HG02798 (cell line): ENCODE data around the gene SDF2L1.
A peak's percentile ranks its signal among the peaks of the same experiment; 100 is the strongest.
"Not testable (repeated sequence)": the region's sequence is repeated elsewhere in the genome, so short reads cannot be mapped to it uniquely, and the experiment has no call there.

ENCODE experiments used
- ATAC-seq: cut with Tn5 transposase; IDR thresholded peaks from one replicate; pipeline ENCODE4 v1.9.1; 2021; ENCODE audit warnings: mild to moderate bottlenecking; ENCODE audit not compliant: unreplicated experiment, poor library complexity

The SDF2L1 gene

DNA sequence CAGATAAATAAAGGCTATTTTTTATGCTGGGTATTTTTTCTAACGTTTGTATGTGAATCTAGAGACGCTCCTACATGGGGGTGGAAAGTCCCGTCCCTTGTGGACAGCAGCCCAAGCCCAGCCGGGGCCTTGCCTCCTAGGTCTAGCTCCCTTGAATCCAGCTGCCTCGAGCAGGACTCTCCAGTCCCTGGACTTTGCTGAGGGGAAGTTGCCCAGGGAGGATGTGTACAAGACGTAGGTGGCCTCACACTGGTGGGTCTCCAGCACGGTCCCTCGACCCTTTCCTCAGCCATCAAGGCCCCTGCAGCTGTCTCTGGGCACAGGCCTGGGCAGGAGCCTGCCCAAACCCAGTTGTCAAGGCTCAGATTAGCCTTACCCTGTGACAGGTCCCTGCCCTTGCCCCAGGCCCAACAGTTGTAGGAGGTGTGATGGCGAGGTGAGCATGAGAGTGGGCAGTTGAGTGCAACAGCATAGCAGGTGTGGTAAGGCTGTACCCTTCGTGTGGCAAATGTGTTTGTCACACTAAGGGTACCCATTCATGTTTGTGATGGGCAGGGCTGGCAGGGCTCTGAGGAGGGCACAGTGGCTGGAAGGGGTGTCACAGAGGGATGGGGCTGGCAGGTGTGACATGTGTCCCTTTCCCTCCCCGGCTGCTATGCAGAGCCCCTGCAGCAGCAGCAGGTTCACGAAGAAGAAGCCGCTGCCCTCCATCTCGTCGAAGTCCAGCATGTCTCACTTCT lies 6.2 kb upstream of the SDF2L1 start:
- ATAC-seq: no peak

DNA sequence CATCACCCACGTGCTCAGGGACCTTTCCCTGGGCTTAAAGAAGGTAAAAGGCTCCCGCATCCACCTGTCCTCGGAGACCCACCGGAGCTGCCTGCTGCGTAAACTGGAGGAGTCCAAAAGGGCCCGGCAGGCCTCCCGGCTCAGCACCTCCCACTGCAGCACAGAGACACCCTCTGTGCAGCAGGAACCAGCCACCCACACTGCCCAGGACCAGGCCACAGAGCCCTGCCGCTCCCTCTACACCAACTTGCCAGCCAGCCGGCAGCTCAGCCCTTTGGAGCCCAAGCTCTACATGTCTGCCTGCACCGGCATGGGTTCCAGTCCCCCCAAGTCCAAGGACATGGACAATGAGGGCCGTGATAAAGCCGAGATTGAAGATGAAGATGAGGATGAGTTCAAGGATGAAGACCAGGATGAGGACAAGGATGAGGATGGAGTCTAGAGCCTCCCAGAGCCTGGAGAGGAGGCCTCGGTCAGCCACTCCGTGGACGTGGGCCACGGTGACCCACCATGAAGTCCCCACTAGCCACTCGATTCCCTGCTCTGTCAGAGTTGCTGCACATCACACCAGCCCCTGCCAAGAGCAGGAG lies 5.4 kb upstream of the SDF2L1 start:
- ATAC-seq: no peak

DNA sequence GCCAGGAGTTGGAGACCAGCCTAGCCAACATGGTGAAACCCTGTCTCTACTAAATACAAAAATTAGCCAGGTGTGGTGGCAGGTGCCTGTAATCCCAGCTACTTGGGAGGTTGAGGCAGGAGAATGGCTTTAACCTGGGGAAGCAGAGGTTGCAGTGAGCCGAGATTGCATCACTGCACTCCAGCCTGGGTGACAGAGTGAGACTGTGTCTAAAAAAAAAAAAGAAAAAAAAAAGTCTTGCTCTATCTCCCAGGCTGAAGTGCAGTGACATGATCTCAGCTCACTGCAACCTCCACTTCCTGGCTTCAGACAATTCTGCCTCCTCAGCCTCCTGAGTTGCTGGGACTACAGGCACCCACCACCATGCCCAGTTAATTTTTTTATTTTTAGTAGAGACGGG lies 4.7 kb upstream of the SDF2L1 start:
- not testable (repeated sequence) for ATAC-seq

DNA sequence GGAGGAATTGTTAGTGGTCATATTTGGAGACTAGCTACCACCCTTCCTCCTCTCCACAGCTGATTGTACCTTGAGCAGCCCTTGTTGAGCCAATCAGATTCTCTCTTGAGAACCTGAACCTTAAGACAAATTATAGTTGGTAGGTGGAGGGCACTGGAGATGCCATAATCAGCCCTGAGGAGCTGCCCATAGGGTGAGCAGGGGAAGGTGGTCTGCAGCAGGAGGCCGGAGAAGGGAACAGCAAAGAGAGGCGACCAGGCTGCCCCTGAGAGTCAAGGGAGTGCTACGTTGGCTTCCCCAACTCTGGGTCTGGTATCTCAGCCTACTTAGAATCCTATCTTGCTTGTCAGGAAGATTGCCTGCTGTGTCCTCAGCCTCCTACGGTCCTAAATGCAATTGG lies 2.7 kb upstream of the SDF2L1 start:
- ATAC-seq: no peak

DNA sequence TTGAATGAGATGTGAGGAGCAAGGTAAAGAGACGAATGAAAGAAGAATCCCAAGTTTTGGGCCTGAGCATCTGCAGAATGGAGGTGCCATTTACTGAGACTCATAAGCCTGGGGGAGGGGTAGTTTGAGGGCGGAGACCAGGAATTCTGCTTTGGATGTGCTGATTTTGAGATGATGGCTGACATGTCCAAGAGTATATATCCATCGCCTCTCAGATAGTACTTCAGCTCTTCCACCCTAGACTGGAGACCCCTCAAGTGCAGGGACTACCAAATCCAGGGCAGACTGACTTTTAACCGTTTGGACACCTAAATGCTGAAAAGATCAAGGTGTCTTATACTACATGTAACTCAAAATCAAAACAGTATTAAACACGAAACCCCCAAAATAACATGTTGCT lies 1.3 kb upstream of the SDF2L1 start:
- ATAC-seq: no peak

DNA sequence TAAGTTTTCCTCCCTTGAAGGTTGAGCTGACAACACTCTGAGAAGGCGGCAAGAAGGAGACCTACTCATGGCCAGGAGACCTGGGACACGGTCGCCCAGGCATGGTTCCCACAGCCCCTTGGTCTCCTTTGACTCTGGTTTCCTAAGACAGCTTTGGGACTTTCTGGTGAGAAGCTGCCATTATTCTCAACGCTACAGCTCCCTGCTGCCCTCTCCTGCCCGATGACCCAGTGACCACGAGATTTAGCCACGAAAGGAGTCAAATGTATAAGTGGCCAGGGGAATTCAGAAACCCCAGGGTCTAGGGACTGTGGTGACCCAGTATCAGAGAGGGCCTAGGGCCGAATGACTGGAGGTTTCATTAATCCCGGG lies 699 bp upstream of the SDF2L1 start:
- peak; percentile 6 for ATAC-seq

DNA sequence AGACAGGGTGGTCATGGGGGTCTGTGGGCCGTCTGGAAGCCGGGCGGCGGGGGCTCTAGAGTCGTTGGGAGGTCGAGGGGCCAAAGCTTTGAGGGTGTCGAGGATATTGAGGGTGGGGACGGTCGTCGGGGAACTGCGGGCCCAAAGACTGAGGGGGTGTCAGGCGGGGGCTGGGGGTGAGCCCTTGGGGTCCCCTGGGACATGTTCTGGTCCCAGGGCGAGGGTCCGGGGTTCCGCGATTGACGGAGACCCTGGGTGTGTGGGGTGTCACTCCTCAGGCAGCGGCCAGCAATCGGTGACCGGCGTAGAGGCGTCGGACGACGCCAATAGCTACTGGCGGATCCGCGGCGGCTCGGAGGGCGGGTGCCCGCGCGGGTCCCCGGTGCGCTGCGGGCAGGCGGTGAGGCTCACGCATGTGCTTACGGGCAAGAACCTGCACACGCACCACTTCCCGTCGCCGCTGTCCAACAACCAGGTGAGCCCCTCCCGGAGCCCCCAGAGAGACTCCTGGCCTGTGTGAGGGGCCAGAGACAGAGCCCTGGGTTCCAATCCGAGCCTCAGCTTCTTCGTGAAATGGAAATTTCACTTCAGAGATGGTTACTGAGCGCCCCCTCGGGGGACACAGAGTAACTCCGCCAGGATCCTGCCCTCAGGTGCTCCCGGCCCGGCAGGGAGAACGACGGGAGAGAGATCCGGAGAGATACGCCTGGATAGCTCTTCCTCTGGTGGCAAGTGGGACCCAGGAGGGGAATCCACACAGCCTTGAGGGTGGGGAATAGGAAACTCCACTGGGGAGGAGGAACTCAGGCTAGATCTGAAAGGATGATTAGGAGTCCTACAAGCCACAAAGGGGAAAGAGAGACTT lies 714 bp downstream of the SDF2L1 start:
- ATAC-seq: peak; percentile 16

DNA sequence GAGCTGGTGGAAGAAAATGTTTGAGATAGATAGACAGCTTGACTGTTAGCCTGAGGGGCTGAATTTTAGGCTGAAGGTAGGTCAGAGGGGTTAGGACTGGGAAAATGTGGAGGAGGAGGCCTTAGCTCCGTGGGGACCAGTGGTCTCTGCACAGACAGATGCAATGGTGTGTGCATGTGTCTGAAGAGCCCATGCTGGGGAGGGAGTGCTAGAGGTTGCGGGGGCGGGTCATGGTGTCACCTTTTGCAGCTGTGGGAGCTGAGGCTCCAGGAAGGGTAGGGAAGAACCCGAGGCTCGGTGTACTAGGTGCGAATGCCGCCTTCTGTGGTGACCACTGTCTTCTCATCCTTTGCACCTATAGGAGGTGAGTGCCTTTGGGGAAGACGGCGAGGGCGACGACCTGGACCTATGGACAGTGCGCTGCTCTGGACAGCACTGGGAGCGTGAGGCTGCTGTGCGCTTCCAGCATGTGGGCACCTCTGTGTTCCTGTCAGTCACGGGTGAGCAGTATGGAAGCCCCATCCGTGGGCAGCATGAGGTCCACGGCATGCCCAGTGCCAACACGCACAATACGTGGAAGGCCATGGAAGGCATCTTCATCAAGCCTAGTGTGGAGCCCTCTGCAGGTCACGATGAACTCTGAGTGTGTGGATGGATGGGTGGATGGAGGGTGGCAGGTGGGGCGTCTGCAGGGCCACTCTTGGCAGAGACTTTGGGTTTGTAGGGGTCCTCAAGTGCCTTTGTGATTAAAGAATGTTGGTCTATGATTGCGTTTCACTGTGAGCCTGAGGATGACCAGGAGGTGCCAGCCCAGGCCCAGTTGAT lies 1.6 kb downstream of the SDF2L1 start:
- no peak for ATAC-seq

DNA sequence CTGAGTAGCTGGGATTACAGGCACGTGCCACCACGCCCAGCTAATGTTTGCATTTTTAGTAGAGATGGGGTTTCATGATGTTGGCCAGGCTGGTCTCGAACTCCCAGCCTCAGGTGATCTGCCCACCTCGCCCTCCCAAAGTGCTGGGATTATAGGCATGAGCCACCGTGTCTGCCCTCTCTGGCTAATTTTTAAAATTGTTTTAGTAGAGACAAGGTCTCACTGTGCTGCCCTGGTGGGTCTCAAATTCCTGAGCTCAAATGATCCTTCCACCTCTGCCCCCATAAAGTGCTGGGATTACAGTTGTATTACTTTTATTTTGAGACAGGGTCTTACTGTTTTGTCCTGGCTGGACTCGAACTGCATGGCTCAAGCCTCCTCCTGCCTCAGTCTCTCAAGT lies 3.4 kb downstream of the SDF2L1 start:
- ATAC-seq: not testable (repeated sequence)

DNA sequence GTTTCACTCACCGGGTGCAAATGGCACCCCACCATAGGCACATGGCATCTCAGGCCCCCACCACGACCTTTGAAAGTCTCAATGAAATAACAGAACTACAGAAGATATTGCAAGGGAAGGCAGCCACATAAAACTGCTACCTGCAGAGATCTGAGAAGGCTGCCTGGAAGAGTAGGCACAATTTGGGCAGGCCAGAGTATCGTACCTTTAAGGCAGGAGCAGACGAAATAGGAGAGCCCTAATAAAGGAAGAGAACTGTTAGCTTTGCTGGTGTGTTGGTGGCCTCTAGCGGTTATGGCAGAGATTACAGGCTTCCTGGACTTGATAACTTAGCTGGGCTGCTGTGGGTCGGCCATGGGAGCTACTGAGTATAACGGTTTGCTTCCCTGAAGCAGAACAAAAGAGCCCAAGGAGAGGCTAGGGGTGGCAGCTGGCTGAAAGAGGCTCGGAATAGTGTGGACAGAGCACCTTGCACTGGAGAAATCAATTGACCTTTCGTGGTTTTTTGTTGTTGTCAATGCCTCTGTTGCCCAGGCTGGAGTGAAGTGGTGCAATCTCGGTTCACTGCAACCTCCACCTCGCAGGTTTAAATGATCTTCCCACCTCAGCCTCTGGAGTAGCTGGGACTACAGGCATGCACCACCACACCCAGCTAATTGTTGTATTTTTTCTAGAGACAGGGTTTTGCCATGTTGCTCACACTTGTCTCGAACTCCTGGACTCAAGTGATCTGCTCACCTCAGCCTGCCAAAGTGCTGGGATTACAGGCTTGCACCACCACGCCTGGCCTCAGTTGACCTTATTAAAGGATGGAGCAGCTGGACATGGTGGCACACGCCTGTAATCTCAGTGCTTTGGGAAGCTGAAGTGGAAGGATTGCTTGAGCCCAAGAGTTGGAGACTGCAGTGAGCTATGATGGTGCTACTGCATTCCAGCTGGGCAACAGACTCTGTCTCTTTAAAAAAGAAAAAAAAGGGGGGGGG lies 4.8 kb downstream of the SDF2L1 start:
- no peak for ATAC-seq

DNA sequence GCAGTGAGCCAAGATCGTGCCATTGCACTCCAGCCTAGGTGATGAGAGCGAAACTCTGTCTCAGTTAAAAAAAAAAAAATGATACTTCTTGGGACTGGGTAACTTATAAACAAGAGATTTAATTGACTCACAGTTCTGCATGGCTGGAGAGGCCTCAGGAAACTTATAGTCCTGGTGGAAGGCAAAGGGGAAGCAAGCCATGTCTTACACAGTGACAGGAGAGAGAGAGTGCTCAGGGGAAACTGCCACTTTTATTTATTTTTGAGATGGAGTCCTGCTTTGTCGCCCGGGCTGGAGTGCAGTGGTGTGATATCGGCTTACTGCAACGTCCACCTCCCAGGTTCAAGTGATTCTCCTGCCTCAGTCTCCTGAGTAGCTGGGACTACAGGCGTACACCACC lies 8.2 kb downstream of the SDF2L1 start:
- no peak for ATAC-seq

DNA sequence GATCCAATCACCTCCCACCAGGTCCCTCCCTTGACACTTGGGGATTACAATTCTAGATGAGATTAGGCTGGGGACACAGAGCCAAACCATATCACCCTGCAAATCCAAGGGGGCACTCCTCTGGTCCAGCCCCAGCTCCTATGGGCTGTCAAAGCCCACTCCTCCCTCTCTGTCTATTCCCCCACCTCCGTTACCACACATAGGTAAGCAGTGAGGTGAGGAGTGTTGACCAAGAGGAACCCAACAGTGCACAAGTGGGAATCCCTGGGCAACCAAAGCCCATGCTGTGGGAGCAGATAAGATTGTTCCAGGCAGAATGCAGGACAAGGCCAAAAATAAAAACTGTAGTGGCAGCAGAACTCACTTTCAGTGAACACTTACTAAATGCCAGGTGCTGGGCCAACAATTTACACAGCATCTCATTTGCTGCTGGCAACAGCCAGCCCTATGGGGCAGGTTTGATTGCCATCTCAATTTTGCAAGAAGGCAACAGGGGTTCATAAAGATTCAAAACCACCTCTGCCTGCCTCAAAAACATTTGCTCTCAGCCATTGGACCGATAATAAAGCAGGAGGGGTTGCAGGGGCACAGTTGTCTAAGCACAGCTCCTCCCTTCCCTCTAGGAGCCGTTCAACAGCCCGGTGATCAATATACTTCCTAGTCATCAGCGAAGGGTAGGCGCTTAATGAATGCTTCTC lies 8.9 kb downstream of the SDF2L1 start:
- no peak for ATAC-seq

DNA sequence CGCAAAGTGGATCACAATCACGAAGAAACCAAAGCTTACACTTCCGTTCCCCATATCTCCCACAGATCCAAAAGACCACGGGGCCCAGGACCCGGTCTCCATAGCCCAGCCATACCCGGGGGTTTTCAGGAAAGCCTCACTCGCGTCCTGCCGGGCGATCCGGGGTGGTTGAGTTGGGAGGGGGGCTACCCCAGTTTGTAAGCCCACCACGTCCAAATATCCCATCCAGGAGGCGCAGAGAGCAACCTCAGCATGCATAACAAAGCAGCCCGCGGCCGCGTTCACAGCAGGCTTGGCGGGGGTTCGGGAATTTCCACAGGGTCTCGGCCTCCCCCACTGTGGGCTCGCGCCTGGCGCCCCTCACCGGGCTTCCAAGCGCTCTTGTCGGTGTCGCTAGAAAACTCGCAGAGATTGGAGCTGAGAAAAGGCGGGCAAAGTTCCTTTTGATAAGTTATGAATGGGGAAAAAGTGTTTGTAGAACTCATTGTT lies 9.5 kb downstream of the SDF2L1 start:
- peak; percentile 28 for ATAC-seq

DNA sequence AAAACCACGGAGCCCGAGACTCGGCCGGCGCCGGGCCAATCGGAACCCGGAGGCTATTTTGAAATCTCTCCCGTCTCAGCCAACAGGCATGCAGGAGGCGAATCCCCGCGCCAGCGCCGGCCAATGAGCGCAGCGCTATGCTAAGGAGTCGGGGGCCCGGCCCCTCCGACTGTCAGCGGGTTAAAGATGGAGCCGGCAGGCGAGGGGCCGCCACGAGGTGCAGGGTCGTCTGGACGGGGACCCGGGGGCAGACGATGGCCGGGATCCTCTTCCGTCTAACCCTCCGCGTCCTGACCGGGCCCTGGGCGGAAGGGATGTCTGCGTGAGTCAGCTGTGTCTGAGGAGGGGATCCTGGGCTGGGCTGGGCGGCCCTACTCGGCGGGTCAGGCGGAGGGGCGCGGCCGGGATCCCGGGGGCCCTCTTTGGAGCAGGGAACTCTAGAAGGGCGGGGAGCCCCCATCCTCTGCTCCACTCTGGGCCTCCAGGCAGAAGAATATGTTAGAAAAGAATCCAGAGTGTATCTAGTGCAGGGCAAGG lies 10.0 kb downstream of the SDF2L1 start:
- peak; percentile 94 for ATAC-seq

DNA sequence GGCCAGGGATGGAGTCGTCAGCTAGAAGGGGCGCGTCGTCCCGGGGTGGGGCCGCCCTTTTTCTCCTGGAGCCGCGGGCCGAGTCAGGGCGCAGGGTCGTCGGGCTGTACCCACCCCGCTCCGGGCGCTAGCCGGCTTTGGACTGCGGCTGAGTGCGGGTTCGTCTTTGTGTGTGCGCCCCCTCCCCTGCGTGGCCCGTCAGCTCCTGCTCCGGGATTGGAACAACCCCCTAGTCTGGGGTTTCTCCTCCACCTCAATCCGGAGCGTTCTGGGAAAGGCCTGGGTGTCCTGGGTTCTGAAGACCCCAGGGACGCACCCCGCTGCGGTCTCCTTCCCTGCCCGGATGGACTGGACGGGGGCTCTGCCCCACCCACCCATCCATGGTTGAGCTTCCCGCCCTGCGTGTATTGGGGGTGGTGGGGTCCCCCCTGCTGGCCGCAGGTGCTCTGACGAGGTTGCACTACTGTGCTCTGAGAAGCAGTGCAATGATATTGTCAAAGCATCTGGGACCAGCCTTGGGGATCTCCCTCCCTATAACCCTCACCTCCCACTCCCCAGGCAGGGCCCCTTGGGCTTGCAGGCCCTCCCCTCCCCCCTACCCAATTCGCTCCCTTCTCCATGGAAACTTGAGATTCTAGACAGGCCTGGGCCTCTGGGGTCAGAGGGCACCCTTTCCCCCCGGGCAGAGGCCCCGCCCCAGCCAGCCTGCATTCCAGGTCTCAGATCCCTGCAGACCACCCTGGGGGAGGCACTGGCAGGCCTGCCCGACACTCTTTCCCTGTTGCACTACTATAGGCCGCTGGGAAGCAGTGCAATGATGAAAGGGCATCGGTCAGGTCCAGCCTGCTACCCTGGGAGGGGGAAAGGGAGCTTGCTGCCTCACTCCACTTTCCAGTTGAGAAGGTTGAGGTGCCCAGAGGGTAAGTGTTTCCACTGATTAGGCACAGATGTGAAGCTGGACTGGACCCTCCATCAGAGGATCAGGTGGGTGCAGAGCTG lies 10.7 kb downstream of the SDF2L1 start:
- no peak for ATAC-seq

DNA sequence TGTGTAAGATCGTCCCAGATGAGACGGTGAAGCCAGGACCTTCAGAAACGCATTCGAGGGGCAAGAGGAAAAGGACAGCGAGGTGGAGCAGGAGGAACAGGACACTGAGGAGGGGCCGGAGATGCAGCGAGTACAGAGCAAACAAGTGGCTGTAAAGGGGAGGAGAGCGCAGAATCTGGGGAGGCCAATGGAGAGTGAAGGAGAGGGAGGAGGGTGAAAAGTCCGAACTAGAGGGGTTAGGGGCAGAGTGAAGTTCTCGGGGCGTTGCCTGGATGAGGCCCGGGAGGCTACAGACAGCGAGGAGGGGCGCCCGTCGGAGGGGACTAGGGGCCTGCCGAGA lies 14.9 kb downstream of the SDF2L1 start:
- no peak for ATAC-seq

DNA sequence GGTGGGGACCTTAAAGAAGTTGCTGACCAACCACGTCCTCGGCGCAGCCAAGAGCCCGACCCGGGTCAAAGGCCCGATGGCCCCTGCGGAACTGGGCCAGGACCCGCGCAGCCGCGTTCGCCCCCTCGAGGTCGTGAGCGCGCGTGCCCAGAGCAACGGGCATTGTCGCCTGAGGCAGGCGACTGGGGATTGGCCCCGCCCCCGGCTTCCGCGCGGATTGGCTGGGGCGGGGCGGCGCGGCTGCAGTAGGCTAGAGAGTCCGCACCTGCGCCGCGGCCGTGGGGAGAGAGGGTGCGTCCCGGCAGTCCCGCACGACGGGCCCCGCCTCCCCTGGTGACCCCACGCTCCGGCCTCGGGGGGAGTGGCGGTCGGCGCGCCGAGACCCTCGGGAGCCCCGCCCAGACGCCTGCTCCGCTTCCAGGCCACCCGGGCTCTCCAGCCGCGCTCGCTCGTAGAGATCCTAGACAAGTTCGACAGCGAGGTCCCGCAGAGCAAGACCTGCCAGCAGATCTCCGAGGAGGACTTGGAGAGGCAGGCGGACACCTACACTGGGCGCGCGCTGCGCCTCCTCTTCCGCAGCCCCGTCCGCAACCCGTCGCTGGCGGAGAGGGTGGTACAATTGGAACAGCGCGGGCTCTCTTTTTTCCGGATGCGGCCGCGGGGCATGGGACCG lies 15.4 kb downstream of the SDF2L1 start:
- ATAC-seq: peak; percentile 79
